COLO668 (cell line): ENCODE measurements around the gene POLR3B.
"Not testable (repeated sequence)": the region's sequence is repeated elsewhere in the genome, so short reads cannot be mapped to it uniquely, and the experiment has no call there.

Experiments used
- DNase-seq: peaks from one replicate; lab custom pipeline; 2025; ENCODE audit not compliant: unreplicated experiment; lab: John Stamatoyannopoulos, UW

The POLR3B gene

GRCh38 chr12:106459124-106459523, 101.6 kb downstream of the POLR3B start:
- DNase-seq: no peak

- DNase-seq: no peak
Measured at GRCh38 chr12:106459534-106459933, 102.0 kb downstream of the POLR3B start.

- DNase-seq: no peak
Measured at GRCh38 chr12:106461730-106462129, 104.2 kb downstream of the POLR3B start.

GRCh38 chr12:106465605-106466004, 108.1 kb downstream of the POLR3B start:
- not testable (repeated sequence) for DNase-seq

GRCh38 chr12:106475662-106476061, 118.1 kb downstream of the POLR3B start:
- DNase-seq: not testable (repeated sequence)

GRCh38 chr12:106477627-106478026, 120.1 kb downstream of the POLR3B start:
- not testable (repeated sequence) for DNase-seq

GRCh38 chr12:106480251-106480650, 122.7 kb downstream of the POLR3B start:
- no peak for DNase-seq

GRCh38 chr12:106481246-106481645, 123.7 kb downstream of the POLR3B start:
- no peak for DNase-seq

GRCh38 chr12:106487664-106488063, 130.1 kb downstream of the POLR3B start:
- no peak for DNase-seq

GRCh38 chr12:106488884-106489283, 131.3 kb downstream of the POLR3B start:
- no peak for DNase-seq

- no peak for DNase-seq
Measured at GRCh38 chr12:106490264-106490663, 132.7 kb downstream of the POLR3B start.

GRCh38 chr12:106492857-106493256, 135.3 kb downstream of the POLR3B start:
- no peak for DNase-seq

GRCh38 chr12:106493531-106493930, 136.0 kb downstream of the POLR3B start:
- peak; percentile 64 for DNase-seq

- no peak for DNase-seq
Measured at GRCh38 chr12:106495354-106495965, 137.9 kb downstream of the POLR3B start.

- DNase-seq: no peak
Measured at GRCh38 chr12:106498056-106498455, 140.5 kb downstream of the POLR3B start.

- no peak for DNase-seq
Measured at GRCh38 chr12:106499628-106500027, 142.1 kb downstream of the POLR3B start.

GRCh38 chr12:106506691-106507090, 149.1 kb downstream of the POLR3B start:
- DNase-seq: no peak

- no peak for DNase-seq
Measured at GRCh38 chr12:106508966-106509365, 151.4 kb downstream of the POLR3B start.

- no peak for DNase-seq
Measured at GRCh38 chr12:106511365-106511764, 153.8 kb downstream of the POLR3B start.

GRCh38 chr12:106517314-106517713, 159.8 kb downstream of the POLR3B start:
- no peak for DNase-seq

GRCh38 chr12:106519607-106520021, 162.1 kb downstream of the POLR3B start:
- DNase-seq: no peak

- DNase-seq: no peak
Measured at GRCh38 chr12:106521901-106522300, 164.4 kb downstream of the POLR3B start.

- DNase-seq: no peak
Measured at GRCh38 chr12:106522708-106523107, 165.2 kb downstream of the POLR3B start.
